Breast epithelium (tissue), 4 donors: ENCODE results near the gene C16orf96. TPM values are rescaled to one million over a fixed set of nuclear protein-coding genes. Genes with fewer than 3 reads are reported as not detected.

Source experiments
- DNase-seq, 2 donors: peaks; one replicate each; pipeline ENCODE4 v3.0.0-alpha.2; 2019; ENCODE audit warnings: low spot score in 2 of 2
- H3K27ac ChIP-seq, 2 donors: fragments of 200-600 bp; sonication (generic) in 1 of 2; one replicate each; pipeline ENCODE4 v1.5.1; 2016 to 2019; ENCODE audit warnings: mild to moderate bottlenecking in 1 of 2
- H3K27me3 ChIP-seq, 2 donors: fragments of 200-600 bp; sonication (generic) in 1 of 2; one replicate each; pipeline versions ENCODE4 v1.5.1 to v1.6.0; 2017 to 2019; ENCODE audit warnings: control low read depth in 1 of 2, mild to moderate bottlenecking in 1 of 2
- H3K36me3 ChIP-seq: fragments of 200-600 bp; one replicate; pipeline ENCODE4 v1.5.1; 2019
- H3K4me1 ChIP-seq, 2 donors: fragments of 200-600 bp; sonication (generic); one replicate each; pipeline ENCODE4 v1.5.1; 2016 to 2019; ENCODE audit warnings: control low read depth in 1 of 2
- H3K4me3 ChIP-seq, 3 donors: fragments of 200-600 bp; sonication (generic); 1 replicate in 2 of 3; 2 replicates in 1 of 3; pipeline ENCODE4 v1.5.1; 2016 to 2019; ENCODE audit warnings: mild to moderate bottlenecking in 3 of 3, moderate library complexity in 2 of 3
- H3K9me3 ChIP-seq, 2 donors: fragments of 200-600 bp; sonication (generic) in 1 of 2; one replicate each; pipeline ENCODE4 v1.5.1; 2016 to 2019; ENCODE audit warnings: control low read depth in 1 of 2
- POLR2A ChIP-seq: fragments of 450-650 bp; IDR thresholded peaks from one replicate; pipeline ENCODE4 v1.6.1; 2016; ENCODE audit warnings: antibody characterized with exemption, mild to moderate bottlenecking, moderate library complexity
- POLR2AphosphoS5 ChIP-seq, 3 donors: sonication (generic); formaldehyde crosslinking; IDR thresholded peaks; one replicate each; pipeline ENCODE4 v1.6.1; 2017; ENCODE audit warnings: antibody characterized with exemption in 3 of 3
- intact Hi-C: fragments of 100-400 bp; cut with DNase I; formaldehyde crosslinking; loops from one replicate; pipeline ENCODE4 v1.15.1; 2023; ENCODE audit warnings: low total_unique reads
- total RNA-seq, 3 donors: library from RNA; depleted of rRNA; stranded (reverse); fragments of >200 nt; gene quantifications; one replicate each; pipeline ENCODE4 v1.1.0, GENCODE V29; 2016
- TF ChIP-seq, protein P1 (sequence below), 3 donors: fragments of 450-650 bp; IDR thresholded peaks; one replicate each; pipeline ENCODE4 v1.5.1; 2016 to 2017; ENCODE audit warnings: antibody characterized with exemption in 3 of 3, mild to moderate bottlenecking in 3 of 3, moderate library complexity in 3 of 3

The C16orf96 gene
- total RNA-seq, 3 donors from 2014 or later = not detected

DNA sequence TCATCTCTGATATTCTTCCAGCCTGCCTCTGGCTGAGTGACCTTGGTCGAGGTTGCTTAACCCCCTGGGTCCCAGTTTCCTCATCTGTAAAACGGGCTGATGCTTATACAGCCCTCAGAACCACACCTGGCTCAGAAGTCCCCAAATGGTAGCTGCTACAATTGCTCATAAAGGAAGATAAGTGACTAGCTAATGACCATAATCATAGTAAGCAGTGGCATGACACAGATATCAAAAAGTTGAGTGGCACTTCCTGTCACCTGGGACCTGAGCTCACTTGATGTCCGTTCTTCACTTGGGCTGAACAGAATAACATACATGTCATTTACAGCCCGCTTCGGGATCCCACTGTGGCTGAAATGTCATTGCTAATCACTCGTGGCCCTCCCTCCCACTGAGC lies 70.3 kb downstream of the C16orf96 start:
- Histone ChIP-seq H3K36me3 (no peaks in the 10 kb centered on the region), H3K27ac (peak overlapping the region; percentile 34 to 97), H3K4me1 (peaks cover 0 to 8% of the 10 kb centered on the region in 2 donors), H3K27me3 (no peaks in the 10 kb centered on the region), H3K4me3 (peak overlapping the region in 2 of 3 donors; percentile 96 to 100), H3K9me3 (peaks cover 0 to 3% of the 10 kb centered on the region in 2 donors)
- DNase-seq = no peak
- intact Hi-C loops = no loop called here
- TF ChIP-seq POLR2AphosphoS5 (IDR thresholded peaks at IDR 0.05) (no peak), POLR2A (no peak)
- TF ChIP-seq, protein P1, sequence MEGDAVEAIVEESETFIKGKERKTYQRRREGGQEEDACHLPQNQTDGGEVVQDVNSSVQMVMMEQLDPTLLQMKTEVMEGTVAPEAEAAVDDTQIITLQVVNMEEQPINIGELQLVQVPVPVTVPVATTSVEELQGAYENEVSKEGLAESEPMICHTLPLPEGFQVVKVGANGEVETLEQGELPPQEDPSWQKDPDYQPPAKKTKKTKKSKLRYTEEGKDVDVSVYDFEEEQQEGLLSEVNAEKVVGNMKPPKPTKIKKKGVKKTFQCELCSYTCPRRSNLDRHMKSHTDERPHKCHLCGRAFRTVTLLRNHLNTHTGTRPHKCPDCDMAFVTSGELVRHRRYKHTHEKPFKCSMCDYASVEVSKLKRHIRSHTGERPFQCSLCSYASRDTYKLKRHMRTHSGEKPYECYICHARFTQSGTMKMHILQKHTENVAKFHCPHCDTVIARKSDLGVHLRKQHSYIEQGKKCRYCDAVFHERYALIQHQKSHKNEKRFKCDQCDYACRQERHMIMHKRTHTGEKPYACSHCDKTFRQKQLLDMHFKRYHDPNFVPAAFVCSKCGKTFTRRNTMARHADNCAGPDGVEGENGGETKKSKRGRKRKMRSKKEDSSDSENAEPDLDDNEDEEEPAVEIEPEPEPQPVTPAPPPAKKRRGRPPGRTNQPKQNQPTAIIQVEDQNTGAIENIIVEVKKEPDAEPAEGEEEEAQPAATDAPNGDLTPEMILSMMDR (IDR thresholded peaks at IDR 0.05) = no peak

DNA sequence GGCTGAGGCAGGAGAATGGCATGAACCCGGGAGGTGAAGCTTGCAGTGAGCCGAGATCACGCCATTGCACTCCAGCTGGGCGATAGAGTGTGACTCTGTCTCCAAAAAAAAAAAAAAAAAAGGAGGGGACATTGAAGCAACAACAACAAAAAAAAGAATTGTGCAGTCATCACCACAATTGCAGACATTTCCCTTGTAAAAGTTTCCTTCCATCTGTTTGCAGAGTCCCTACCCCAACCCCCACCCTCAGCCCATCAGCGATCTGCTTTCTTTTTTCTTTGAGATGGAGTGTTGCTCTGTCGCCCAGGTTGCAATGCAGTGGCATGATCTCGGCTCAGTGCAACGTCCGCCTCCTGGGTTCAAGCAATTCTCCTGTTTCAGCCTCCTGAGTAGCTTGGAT lies 72.1 kb downstream of the C16orf96 start:
- Histone ChIP-seq H3K27me3 (no peaks in the 10 kb centered on the region), H3K27ac (no peak overlapping the region), H3K9me3 (peaks cover 0 to 7% of the 10 kb centered on the region in 2 donors), H3K4me1 (peaks cover 0 to 8% of the 10 kb centered on the region in 2 donors), H3K4me3 (no peak overlapping the region), H3K36me3 (no peaks in the 10 kb centered on the region)
- intact Hi-C loops = no loop called here
- DNase-seq = no peak
- TF ChIP-seq POLR2AphosphoS5 (IDR thresholded peaks at IDR 0.05) (no peak), POLR2A (no peak)
- TF ChIP-seq, protein P1 (IDR thresholded peaks at IDR 0.05) = no peak

DNA sequence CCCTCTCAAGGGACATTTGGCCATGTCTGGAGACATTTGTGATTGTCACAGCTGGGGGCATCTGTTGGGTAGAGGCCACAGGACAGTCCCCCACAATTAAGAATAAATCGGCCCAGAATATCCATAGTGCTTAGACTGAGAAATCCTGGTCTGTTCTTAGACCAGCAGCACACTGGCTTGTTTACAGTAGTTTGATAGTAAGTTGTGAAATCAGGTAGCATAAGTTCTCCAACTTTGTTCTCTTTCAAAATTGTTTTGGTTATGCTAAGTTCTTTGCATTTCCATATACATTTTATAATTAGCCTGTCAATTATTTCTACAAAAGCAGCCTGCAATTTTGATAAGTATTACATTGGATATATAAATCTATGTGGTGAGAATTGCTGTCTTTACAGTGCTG lies 75.3 kb downstream of the C16orf96 start:
- intact Hi-C loops = no loop called here

DNA sequence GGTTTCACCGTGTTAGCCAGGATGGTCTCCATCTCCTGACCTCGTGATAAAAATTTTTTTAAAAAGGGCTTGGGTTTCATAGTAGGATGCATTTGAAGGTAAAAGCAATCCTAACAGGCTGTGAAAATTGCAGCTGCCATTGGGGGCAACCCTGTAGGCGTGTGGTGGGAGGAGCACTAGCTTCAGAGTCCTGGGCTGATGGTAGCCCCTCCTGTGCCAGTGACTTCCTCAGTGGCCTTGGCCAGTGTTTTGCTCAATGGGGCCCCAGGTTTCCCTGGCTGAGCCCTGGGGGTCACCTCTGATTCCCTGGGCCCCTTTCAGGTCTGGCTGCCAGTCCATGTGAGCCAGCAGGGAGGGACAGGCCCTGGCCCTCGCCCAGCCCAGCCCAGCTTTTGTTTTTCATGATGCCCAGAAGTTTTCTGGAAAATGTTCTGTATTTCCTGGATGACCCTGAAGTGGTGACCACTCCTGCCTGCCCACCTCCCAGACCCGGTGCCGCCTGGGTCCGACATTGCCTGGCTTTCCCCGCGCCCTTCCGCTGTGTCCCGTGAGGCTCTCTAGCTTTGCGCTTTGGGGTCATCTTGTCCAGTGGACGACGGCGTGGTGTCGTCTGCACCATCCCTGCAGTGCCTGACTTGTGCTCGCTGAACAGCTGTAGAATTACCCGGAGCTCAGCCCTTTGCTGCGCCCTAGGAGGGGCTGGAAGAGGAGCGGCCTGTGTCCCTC lies 77.9 kb downstream of the C16orf96 start:
- Histone ChIP-seq H3K27ac (no peak overlapping the region), H3K9me3 (peaks cover 0 to 7% of the 10 kb centered on the region in 2 donors), H3K36me3 (no peaks in the 10 kb centered on the region), H3K4me1 (no peaks in the 10 kb centered on the region), H3K4me3 (no peak overlapping the region), H3K27me3 (no peaks in the 10 kb centered on the region)
- no peak for DNase-seq
- no peak for TF ChIP-seq POLR2A
- TF ChIP-seq POLR2AphosphoS5 (IDR thresholded peaks at IDR 0.05) = no peak
- TF ChIP-seq, protein P1 (IDR thresholded peaks at IDR 0.05) = no peak
- intact Hi-C loops = no loop called here

More for the DNA sequence above, 75.3 kb downstream of the C16orf96 start:
- Histone ChIP-seq H3K27ac (no peak overlapping the region), H3K9me3 (peaks cover 0 to 7% of the 10 kb centered on the region in 2 donors), H3K4me3 (no peak overlapping the region), H3K4me1 (peaks cover 0 to under 1% of the 10 kb centered on the region in 2 donors), H3K27me3 (no peaks in the 10 kb centered on the region), H3K36me3 (no peaks in the 10 kb centered on the region)
- TF ChIP-seq POLR2AphosphoS5 (IDR thresholded peaks at IDR 0.05) = no peak
- no peak for TF ChIP-seq POLR2A
- TF ChIP-seq, protein P1 (IDR thresholded peaks at IDR 0.05) = no peak
- no peak for DNase-seq

DNA sequence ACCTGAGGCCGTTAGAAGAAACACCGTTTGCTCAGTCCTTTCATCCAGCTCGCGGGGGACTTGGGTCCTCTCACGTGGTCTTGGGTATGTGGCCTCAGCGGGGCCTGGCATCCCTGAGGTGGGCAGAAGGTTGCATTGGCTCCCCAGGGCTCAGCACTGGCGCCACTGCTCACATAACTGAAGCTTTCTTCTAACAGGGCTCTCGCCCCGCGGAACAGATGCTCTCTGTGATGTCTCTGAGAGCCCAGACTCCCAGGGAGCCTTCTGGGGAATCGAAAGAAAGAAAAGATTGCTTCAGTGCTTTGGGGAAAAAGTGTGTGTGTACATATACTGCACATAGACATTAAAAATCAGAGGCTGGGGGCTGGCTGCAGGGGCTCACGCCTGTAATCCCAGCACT lies 78.6 kb downstream of the C16orf96 start:
- Histone ChIP-seq H3K9me3 (peaks cover 0 to 7% of the 10 kb centered on the region in 2 donors), H3K27ac (no peak overlapping the region), H3K4me1 (no peaks in the 10 kb centered on the region), H3K27me3 (no peaks in the 10 kb centered on the region), H3K36me3 (no peaks in the 10 kb centered on the region), H3K4me3 (no peak overlapping the region)
- intact Hi-C loops = no loop called here
- TF ChIP-seq POLR2AphosphoS5 (IDR thresholded peaks at IDR 0.05) (no peak), POLR2A (no peak)
- TF ChIP-seq, protein P1 (IDR thresholded peaks at IDR 0.05) = no peak
- DNase-seq = no peak
